ENCODE measurements around the gene GNG13.

The GNG13 gene

DNA sequence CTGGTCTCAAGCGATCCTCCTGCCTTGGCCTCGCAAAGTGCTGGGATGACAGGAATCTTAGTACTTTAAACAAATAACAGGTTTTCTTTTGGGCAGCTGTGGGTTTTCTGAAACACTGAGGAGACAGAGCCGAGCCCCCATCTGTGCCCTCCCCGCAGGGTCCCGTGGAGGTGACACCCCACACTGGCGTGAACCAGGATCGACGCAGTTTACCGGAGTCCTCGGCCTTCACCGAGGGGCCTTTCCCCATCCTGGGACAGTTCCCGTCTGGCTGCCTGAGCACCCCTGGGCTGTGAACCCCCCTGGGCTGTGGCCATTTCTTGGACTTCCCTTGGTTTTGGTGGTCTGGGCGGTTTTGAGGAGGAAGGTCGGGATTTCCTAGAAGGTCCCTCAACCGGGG lies 15.3 kb upstream of the GNG13 start:
- DNase-seq (ENCODE audit: low read depth in 2 of 3, low spot score in 1 of 3): no peak

DNA sequence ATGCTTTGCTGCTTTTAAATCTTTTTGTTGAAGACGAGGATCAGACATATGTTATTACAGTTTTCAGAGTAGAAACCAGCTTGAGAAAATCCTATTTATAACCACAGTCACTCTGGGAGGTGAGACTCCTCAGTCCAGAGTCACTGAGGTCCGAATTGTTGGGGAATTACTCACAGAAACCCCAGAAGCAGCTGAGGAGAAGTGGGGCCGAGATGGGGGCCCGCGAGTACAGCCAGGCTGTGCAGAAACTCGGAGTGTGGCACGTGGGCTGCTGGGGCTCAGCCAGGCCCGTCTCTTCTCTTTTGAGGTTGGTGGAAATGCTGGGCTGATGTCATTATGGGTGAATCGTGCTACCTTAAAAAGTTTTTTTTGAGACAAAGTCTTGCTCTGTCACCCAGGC lies 14.4 kb upstream of the GNG13 start:
- no peak for DNase-seq (ENCODE audit: low read depth in 2 of 3, low spot score in 1 of 3)

DNA sequence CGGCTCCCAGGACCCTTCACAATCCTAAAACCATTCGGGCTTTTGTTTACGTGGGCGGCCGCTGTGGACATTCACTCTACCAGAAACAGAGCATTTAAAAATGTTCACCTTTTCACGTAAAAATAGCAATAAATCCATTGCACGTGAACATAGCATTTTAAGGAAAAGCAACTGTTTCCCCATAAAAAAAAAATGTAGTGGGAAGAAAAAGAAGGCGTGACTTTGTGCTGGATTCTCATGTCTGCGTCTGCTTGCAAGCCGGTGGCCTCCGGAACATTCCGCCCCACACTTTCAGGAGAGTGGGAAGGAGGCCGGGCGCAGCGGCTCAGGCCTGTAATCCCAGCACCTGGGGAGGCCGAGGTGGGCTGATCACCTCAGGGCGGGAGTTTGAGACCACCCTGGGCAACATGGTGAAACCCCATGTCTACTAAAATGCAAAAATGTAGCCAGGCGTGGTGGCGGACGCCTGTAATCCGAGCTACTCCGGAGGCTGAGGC lies 13.4 kb upstream of the GNG13 start:
- no peak for DNase-seq (ENCODE audit: low read depth in 2 of 3, low spot score in 1 of 3)

DNA sequence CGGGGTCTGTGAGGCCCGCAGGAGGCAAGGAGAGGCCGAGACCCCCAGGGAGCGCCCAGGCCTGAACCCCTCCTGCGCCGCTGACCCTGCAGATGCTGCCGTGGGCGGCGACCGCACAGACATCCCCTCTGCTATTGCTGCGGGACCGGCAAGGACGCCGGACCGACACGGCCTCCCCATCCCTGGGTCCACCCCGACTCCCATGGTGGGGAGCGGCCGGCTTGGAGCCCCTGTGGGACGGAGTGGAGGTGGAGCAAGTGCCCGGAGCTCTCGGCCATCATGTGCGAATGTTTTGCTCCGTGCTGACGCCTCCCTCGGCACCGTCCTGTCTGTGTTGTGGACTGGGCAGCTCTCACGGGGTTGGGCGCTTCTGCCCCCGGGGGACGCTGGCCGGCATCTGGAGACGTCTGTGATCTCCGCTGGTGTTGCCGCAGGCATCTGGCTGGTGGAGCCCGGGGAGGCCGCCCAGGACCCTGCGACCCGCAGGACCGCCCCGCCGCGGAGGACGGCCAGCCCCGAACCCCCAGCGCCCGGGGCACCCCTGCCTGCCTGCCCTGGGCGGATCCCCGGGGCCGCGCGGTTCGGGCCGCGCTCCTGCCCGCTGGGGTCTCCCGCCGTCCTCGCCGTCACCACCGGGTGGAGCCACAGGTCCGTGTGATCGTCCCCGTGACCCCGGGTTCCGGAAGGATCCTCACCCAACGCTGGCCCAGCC lies 12.8 kb upstream of the GNG13 start:
- DNase-seq (ENCODE audit: low read depth in 2 of 3, low spot score in 1 of 3): peak in 1 of 3 donors; percentile 46

DNA sequence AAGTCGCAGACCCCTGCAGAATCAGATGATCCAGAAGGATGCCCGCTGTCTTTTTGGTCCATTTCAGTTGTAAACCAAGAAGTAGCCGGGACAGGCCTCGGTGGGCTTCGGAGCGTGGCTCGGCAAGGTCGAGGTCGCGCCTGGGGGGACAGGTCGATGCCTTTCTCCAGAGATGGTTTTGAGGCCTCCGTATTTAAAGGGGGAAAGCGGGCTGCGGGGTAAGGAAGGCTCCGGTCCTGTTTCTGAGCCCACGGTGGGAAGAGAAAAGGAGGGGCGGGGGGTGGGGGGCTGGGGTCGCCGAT lies 7.5 kb upstream of the GNG13 start:
- no peak for DNase-seq (ENCODE audit: low read depth in 2 of 3, low spot score in 1 of 3)

DNA sequence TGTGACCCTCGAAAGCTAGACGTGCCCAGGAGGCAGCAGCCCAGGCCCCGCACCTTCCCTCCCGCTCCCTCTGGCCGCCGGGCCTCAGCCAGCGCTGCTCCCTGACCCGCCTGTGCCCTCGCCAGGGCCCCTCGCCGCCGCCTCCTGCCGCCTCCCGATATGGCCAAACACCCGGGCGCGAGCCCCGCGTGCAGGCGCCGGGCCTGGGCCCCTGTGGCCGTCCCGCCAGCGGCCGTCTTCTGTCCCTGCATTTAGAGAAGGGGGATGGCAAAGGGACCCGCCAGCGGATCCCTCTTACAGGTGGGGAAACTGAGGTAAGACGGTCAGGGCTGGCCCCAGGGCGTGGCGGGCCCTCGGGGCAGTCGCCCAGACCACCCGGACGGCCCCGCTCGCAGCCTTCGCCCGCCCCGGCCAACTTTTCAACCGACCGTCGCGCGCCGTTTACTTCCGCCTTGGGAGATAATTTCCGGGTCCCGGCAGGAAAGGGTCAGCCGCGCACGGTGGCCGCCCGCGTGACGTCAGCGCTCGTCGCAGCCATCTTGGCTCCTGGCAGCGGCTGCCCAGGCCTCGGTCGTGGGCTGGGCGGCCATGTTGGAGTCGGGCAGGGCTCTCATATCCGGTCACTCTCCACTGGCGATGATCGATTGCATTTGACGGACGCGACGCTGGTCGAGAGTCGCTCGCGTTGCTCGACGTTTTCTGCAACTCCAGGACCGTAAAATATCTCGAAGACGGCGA lies 7.0 kb upstream of the GNG13 start:
- peak; percentile 73 to 86 (median 82) for DNase-seq (ENCODE audit: low read depth in 2 of 3, low spot score in 1 of 3)

DNA sequence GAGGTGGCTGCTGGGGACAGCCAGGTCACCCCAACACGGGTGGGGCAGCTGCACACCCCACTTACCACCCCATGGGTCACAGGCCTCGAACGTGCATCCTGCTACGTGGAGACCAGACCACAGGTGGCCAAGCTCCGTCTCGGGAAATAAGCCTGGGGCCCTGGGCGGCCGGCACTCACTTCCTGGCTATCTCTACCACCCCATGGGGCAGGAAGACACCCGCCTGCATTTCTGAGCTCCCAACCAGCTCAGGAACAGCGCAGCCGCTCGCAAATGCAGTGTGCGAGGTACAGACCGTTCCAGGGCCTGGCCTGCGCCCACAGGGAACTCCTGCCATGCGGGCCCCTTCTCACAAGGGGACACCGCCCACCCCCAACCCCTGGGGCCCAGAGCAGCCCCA lies 4.9 kb upstream of the GNG13 start:
- no peak for DNase-seq (ENCODE audit: low read depth in 2 of 3, low spot score in 1 of 3)

DNA sequence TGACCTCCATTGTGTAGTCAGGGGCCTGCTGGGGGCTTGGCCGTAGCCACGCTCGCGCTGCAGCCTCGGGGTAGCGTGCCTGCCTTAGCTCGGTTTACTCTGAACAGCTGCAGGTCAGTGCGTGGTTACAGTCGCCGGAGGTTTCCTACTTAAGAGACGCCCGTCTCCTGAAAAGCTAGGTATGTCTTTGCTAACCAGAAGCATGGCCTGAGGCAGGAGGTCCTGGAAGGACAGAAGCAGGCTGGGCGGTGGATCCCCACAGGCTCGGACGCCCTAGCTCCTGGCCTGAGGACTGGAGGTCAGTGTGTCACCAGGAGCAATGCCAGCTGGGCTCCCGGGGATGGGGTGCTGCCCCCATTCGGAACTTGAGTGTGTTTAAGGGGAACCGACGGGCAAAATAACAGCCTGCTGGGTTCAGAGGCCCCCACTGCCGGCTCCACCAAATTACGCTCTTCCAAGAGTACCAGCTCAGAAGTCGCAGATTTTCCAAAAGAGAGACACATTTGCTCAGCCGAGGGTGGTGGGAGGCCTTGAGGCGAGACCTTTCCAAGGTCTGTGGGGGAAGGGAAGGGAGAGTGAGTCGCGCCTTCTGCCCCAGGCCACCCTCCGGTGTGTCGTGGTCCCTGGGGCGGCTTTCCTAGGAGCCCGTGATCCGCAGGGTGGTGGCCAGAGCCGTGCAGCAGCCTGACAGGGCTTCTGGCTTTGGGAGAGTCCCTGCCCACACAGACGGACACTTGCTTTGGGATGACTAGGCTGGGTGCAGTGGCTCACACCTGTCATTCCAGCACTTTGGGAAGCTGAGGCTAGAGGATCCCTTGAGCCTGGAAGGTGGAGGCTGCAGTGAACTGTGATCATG lies 3.9 kb upstream of the GNG13 start:
- DNase-seq (ENCODE audit: low read depth in 2 of 3, low spot score in 1 of 3): no peak

DNA sequence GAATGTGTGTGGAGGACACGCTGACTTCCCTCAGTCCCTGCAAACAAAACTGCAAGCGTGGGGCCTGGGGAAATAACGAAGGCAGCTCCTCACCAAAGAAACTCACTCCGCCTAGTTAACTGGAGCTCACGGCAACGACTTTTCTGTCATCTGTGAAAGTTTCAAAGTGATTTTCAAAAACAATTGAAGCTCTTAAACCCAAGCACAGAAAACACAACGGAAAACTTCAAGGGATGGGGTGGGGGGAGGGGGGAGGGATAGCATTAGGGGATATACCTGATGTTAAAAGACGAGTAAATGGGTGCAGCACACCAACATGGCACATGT lies 3.2 kb upstream of the GNG13 start:
- DNase-seq (ENCODE audit: low read depth in 2 of 3, low spot score in 1 of 3): no peak

DNA sequence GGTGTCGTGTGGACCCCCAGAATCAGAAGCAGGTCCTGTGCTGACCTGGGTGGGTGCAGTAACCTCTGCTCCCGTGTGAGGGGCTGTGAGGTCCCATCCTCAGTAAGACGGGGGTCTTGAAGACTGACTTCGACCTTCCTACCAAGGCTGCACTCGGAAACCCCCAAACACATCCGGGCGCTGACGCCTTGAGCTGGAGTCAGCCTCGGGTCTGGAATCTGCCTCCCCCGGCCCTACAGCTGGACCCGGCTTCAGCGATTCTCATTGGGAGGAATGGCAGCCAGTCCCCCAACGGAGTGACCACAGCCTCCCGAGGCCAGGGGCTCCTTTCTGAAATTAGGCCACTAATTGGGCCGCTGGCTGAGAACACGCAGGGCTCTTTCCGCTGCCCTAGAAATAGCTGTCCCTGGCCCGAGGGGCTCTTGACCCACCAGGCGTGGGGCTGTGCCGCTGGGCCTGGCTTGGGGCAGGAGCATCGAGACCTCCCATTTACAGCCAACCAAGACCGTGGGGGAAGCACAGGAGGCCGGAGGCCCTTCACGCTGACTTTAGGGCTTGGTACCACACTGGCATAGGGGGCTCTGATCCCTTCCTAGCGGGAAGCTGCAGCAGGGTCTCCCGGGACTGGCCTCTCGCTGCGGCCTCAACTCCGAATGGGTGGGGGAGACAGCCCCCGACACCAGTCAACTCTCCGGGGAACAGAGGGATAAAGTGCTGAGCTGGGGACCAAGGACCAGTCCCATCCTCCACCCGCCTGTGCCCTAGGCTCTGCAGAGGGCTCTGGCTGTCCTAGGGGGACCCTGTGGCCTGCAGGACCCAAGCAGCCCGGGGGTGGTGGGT lies 2.6 kb upstream of the GNG13 start:
- DNase-seq (ENCODE audit: low read depth in 2 of 3, low spot score in 1 of 3): no peak

DNA sequence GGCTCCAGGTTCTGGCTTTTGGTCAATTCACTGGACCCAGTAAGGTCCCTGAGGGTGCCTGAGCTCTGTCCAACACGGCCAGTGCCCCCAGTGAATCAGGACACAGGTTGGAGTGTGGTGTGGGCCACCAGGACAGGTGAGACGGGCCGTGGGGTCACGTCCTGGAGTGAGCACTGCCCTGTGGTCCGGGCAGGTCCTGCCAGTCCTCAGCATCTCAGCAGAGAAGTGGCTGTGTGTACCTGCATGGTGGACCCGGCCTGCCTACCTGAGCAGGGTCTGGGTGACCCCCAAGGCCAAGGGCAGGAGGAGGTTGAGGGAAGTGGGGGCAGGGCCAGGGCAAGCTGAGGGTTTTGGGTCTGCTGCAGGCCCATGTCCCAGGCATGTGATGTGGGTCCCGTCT lies 1.9 kb upstream of the GNG13 start:
- no peak for DNase-seq (ENCODE audit: low read depth in 2 of 3, low spot score in 1 of 3)

DNA sequence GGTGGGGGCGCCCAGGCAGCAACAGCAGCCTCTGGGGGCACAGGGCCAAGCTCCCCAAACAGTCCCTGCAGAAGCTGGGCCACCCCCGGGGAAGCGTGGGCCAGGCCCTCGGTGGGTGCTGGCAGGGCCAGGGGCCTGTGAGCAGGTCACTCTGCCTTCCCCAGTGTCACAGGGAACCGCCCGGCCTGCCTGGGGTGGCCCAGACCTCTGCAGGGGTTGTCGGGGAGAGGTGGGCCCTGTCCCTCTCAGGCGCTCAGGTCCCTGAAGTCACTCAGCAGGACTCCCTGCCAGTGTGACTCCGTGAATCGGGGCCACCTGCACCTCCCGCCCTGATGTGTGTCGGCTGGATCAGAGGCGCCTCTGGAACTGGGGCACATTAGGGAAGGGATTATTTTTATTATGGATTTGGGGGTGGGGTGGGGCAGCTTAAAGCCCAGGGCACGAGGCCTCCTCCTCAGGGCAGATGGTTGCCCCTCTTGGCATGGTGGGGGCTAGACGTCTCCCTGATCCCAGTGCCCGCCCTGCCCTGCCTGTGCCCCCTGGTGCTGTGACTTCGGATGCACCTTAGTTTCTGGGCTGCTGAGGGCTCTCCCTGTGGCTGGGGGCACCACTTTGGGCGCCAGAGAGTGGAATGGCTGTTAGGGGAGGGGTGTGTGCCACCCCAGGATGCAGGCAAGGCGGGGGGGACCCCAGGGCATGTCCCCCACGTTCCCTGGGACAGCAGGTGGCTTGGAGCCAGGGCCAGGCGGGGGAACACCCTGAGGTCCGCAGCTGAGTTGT lies 1.2 kb upstream of the GNG13 start:
- DNase-seq (ENCODE audit: low read depth in 2 of 3, low spot score in 1 of 3): no peak

DNA sequence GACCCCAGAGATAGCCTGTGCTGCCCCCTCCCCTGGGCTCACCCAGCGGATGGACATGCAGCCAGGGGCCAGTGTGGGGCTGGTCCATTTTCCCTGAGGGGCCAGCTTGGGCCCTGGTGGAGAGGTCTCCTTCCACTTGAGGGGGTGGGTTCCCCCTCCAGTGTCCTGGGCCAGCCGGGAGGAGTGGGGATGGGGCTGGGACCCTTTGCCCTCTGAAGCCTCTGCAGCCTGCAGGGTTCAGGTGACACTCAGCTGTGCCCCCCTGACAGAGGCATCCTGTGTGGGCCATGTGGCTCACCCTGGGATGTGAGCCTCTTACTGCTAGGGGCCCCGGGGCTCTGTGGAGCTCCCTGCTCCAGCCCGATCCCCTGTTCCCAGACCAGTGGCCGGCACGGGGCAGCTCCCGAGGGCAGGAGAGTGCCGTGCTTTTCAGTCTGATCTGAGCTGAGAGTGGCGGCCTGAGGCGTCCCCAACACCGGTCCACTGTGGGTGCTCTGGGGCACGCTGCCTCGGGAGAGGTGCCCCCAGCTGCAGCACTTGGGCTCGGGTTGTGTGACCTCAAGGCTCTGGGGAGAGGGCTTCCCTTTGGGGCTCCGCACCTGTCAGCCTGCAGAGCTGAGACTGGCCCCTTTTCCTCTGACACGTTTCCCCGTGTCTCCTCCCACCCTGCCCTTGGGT lies 439 bp upstream of the GNG13 start:
- no peak for DNase-seq (ENCODE audit: low read depth in 2 of 3, low spot score in 1 of 3)

DNA sequence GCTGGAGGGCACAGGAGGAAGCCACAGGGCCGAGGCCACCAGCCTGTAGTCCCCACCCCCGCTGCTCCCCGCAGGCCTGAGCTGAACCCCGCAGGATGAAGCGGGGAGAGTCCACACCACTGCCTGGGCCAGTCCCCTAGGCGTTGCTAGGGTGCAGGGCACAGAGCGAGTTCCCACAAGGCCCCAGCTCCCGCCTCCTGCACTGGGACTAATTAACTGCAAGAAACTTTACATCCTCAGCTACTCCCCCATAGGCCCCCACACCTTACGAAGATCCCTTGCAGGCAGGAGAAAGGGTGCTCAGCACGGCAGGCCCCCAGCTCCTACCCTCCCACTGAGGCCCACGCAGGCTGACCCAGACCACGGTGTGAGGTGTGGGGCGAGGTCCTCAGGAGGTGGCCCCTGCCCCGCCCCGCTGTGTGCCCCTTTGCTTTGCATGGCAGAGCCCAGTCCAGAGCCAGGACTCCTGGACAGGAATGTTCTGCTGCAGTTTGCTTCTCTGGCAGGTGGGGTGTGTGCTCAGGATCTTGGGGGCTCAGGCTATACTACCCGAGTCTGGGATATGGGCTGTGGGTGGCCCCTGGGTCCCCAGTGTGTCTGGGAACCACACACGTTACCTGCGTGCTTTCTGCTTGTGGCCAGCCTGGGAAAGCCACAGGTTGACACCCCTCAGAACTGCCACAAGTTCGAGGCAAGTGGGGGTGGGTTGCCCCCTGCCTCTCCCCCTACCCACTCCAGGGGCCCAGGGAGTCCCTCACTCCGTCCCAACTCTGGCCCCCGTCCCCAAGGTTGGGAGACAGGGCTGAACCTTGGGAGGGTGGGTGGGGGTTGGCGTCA lies 1.2 kb downstream of the GNG13 start:
- no peak for DNase-seq (ENCODE audit: low read depth in 2 of 3, low spot score in 1 of 3)

DNA sequence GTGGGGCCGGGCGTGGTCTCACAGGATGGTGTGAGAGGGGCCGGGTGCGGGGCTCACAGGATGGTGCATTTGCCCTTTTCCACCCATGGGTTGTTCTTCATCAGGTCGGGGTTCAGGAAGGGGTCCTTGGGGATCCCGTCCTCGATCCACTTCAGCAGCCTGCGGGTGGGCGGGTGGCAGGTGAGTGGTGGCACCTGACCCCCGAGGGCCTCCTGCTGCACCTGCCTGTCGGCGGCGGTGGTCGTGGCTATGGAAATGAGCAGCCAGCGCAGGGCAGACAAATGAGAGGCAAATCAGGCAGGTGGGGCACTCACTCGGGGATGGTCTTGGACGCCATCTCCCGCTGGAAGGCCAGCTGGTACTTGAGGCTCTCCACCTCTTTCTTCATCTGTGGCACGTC lies 1.9 kb downstream of the GNG13 start:
- no peak for DNase-seq (ENCODE audit: low read depth in 2 of 3, low spot score in 1 of 3)

DNA sequence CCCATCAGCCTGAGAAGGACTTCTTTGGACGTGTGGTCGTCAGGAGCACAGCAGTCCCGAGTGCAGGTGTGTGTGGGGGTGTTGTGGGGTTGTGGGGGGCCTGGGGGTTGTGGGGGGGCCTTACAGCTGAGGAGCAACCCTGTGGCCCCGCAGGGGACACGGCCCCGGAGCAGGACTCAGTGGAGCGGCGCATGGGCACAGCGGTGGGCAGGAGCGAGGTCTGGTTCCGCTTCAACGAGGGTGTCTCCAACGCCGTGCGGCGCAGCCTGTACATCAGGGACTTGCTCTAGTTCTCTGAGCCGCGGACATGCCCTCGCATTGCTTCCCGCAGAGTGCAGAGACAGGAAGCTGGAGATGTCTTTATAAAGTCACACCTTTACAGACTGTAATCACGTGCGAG lies 2.8 kb downstream of the GNG13 start:
- DNase-seq (ENCODE audit: low read depth in 2 of 3, low spot score in 1 of 3): no peak

DNA sequence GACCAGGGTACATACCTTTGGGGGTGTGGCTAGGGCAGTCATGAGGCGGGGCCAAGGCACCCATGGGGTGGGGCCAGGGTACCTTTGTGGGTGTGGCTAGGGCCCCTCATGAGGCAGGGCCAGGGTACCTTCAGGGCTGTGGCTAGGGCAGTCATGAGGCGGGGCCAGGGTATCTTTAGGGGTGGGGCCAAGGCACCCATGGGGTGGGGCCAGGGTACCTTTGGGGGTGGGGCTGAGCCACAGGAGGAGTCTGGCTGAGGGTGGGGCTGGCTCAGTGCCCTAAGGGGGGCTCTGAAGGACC lies 3.5 kb downstream of the GNG13 start:
- DNase-seq (ENCODE audit: low read depth in 2 of 3, low spot score in 1 of 3): peak in 2 of 3 donors; percentile 15 to 27

DNA sequence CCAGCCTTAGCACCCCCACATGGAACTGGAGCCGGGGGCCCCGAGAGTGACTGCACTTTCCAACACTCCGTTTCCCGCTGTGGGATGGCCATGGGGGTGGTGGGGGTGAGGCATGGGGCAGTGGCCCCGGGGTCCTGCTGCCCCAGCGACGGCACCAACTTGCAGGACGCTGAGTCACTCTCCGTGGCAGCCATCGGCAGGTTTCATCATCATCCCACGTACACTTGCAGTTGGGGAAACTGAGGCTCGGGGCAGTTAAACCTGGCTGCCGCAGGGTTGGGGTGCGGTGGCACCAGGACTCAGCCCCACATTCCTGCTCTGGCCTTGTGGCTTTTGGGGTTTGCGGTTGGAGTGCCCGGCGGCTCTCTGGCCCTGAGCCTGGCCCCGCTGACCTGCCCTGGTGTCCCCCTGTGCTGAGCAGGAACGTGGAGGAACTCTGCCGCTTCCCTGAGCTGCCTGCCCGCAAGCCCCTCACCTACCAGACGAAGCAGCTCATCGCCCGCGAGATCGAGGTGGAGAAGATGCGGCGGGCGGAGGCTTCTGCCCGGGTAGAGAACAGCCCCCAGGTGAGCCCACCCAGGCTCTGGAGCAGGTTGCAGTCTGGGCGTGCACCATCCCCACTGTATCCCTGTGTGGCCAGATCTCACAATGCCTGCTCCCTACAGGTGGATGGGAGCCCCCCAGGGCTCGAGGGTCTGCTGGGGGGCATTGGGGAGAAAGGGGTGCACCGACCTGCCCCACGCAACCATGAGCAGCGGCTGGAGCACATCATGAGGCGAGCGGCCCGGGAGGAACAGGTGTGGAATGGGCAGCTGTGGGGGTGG lies 4.0 kb downstream of the GNG13 start:
- DNase-seq (ENCODE audit: low read depth in 2 of 3, low spot score in 1 of 3): no peak

Measured in stimulated activated CD4-positive, alpha-beta T cell treated with anti-CD3 and anti-CD28 coated beads, Interleukin-12 subunit alpha, Interleukin-12 subunit beta, amount 100 ng/mL, for 48 hours (primary cell).